ENCODE data around the gene EFNA3. TPM values are rescaled to one million over a fixed set of nuclear protein-coding genes. Genes with fewer than 3 reads are reported as not detected.

EFNA3 gene
- total RNA-seq, 6 experiments from 2014 or later, result 0.25 to 0.87 (median 0.55) TPM

DNA sequence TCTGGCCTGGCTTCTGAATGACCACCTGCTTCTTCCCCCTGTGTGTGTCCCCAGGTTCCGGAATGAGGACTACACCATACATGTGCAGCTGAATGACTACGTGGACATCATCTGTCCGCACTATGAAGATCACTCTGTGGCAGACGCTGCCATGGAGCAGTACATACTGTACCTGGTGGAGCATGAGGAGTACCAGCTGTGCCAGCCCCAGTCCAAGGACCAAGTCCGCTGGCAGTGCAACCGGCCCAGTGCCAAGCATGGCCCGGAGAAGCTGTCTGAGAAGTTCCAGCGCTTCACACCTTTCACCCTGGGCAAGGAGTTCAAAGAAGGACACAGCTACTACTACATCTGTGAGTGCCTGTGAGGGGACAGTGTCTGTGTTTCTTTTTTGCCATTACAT is 52.6 kb downstream of the EFNA3 start:
- DNase-seq, result no peak
- Mint-ChIP-seq H3K36me3 (ENCODE audit: low read depth) (no peaks in the 10 kb centered on the region), H3K4me3 (no peak overlapping the region), H3K4me1 (ENCODE audit: low read depth) (peaks cover 39% of the 10 kb centered on the region), H3K27ac (no peak overlapping the region), H3K27me3 (ENCODE audit: insufficient read depth) (peaks cover 30% of the 10 kb centered on the region), H3K9me3 (no peaks in the 10 kb centered on the region)
- TF ChIP-seq CTCF (IDR thresholded peaks at IDR 0.05), result no peak

DNA sequence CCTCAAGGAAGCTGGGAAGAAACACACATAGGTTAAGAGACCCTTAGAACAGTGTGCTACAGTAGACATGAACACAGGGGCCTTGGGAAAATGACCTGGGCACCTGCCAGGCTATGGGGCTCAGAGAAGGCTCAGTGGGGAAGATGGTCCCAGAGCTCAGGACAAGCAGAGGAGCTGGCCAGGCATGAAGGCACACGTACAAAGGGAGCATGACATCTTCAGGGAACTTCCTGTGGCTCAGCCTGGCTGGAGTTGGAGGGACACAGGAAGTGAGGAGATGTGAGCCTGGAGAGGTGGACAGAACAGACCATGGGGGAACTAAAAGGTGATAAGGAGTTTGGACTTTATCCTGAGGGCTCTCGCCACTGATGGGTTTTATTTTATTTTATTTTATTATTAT is 53.2 kb downstream of the EFNA3 start:
- TF ChIP-seq CTCF (IDR thresholded peaks at IDR 0.05), result no peak
- Mint-ChIP-seq H3K36me3 (ENCODE audit: low read depth) (no peaks in the 10 kb centered on the region), H3K27me3 (ENCODE audit: insufficient read depth) (peaks cover 26% of the 10 kb centered on the region), H3K9me3 (no peaks in the 10 kb centered on the region), H3K4me3 (no peak overlapping the region), H3K4me1 (ENCODE audit: low read depth) (peaks cover 36% of the 10 kb centered on the region), H3K27ac (no peak overlapping the region)
- DNase-seq, result no peak

GRCh38 chr1:155133799-155134281 is 55.2 kb downstream of the EFNA3 start:
- H3K27ac Mint-ChIP-seq, result no peak overlapping the region
- H3K27me3 Mint-ChIP-seq (ENCODE audit: insufficient read depth), result peaks cover 8% of the 10 kb centered on the region
- DNase-seq, result no peak
- H3K4me1 Mint-ChIP-seq (ENCODE audit: low read depth), result peaks cover 42% of the 10 kb centered on the region
- no peaks in the 10 kb centered on the region for H3K9me3 Mint-ChIP-seq
- peaks cover 13% of the 10 kb centered on the region for H3K36me3 Mint-ChIP-seq (ENCODE audit: low read depth)
- H3K4me3 Mint-ChIP-seq, result no peak overlapping the region
- no peak for TF ChIP-seq CTCF (IDR thresholded peaks at IDR 0.05)

- H3K27me3 Mint-ChIP-seq (ENCODE audit: insufficient read depth), result peaks cover 4% of the 10 kb centered on the region
- peak overlapping the region; percentile 95 for H3K4me3 Mint-ChIP-seq
- peaks cover 43% of the 10 kb centered on the region for H3K4me1 Mint-ChIP-seq (ENCODE audit: low read depth)
- TF ChIP-seq CTCF (IDR thresholded peaks at IDR 0.05), result peak; percentile 26; the same call in 1 of the 2 replicates
- no peak for DNase-seq
- peak overlapping the region; percentile 99 for H3K27ac Mint-ChIP-seq
- peaks cover 14% of the 10 kb centered on the region for H3K36me3 Mint-ChIP-seq (ENCODE audit: low read depth)
- H3K9me3 Mint-ChIP-seq, result no peaks in the 10 kb centered on the region
Observed at GRCh38 chr1:155134322-155134721, 55.7 kb downstream of the EFNA3 start.

DNA sequence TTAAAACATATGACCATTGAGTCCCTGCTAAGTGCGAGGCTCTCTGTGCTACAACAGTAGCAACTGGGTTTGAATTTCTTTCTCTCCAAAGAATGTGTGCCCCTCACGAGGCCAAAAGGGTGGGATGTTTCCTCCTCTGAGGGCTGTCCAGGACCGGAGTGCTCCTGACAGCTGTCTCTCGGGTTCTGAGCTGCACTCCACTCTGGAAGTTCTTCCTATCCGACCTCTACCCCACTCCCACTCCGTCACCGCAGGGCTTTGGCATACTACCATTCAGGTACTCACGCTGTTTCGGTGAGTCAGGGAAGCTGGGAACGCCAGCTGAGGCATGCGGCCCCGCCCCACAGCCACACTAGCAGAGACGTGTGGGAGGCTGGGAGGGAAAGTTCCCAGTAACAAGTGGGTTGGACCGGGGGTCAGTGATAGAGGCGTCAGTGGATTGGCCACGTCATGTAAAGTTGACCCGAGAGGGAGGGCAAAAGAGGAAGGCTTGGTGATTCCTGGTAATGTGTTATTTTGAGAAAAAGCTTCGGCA is 56.3 kb downstream of the EFNA3 start:
- Mint-ChIP-seq H3K9me3 (no peaks in the 10 kb centered on the region), H3K27me3 (ENCODE audit: insufficient read depth) (peaks cover 2% of the 10 kb centered on the region), H3K4me3 (peak overlapping the region; percentile 95), H3K4me1 (ENCODE audit: low read depth) (peaks cover 37% of the 10 kb centered on the region), H3K27ac (peak overlapping the region; percentile 99), H3K36me3 (ENCODE audit: low read depth) (peaks cover 14% of the 10 kb centered on the region)
- no peak for TF ChIP-seq CTCF (IDR thresholded peaks at IDR 0.05)
- DNase-seq, result peak; percentile 92
